HTR-8/SVneo (cell line): ENCODE measurements around the gene PAIP2B.
A peak's percentile ranks its signal among the peaks of the same experiment; 100 is the strongest.
"Not testable (repeated sequence)": the region's sequence is repeated elsewhere in the genome, so short reads cannot be mapped to it uniquely, and the experiment has no call there.

Source experiments
- DNase-seq: peaks from one replicate; pipeline ENCODE4 v3.0.0; 2011; ENCODE audit warnings: low spot score, mixed read lengths; ENCODE audit not compliant: insufficient read length
- FAIRE-seq: peaks from 2 replicates; lab custom pipeline; 2011; peaks lifted over from hg19 to GRCh38; lab: Jason Lieb, UNC

PAIP2B gene

DNA sequence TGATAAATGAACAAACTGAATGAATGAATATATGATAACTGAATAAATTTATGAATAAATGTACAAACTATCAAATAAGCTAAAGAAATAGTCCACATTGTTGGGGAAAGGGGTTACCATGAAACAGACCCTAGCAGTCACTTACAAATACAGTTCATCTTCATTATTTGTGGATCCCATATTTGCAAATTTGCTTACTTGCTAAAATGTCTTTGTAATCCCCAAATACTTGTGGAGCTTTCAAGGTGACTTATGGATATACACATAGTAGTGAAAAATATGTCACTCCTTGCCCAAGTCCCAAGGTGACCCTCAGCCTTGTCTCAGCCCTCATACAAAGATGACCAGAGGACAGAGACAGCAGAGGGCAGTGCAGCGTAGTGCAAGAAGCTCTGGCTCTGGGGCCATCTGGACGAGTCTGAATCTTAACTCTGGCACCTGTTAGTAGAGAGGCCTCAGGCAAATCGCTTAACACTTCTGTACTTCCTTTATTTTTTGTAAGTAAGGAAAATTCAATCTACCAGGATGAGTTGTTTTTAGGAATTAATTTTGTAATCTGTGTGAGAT lies 3.1 kb downstream of the PAIP2B start:
- peak; percentile 77 for FAIRE-seq
- DNase-seq: peak; percentile 41

DNA sequence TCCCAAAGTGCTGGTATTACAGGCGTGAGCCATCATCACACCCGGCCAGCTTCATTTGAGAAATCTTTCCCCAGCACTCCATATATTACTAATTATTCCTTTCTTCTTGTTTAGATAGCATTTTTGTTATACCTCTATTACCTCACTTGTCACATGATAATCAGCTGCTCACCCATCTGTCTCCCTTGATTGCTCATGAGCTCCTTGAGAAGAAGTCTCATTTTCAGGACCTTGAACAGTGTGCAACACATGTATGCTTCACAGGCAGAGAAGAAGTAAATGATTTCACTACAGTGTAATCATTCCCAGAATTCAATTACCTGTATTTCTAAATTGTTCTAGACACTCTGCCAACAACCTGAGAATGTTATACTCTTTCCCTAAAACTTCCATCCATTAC lies 6.2 kb downstream of the PAIP2B start:
- FAIRE-seq (no peak), DNase-seq (no peak)

DNA sequence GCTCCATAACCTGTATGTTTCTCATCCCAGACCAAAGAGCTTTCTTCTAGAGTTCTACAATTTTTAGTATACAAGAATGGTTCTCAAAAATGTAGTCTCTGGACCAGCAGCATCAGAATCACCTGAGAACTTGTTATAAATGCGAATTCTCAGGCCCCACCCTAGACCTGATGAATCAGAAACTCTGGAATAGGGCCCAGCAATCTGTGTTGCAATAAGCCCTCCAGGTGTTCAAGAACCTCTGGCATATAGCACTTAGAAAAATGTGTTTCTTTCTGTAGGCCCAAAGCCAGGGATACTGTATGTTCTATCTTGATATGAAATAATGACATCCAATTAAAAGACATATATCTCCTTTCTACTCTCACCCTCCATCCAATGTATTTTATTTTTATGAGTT lies 10.4 kb downstream of the PAIP2B start:
- DNase-seq (no peak), FAIRE-seq (no peak)

DNA sequence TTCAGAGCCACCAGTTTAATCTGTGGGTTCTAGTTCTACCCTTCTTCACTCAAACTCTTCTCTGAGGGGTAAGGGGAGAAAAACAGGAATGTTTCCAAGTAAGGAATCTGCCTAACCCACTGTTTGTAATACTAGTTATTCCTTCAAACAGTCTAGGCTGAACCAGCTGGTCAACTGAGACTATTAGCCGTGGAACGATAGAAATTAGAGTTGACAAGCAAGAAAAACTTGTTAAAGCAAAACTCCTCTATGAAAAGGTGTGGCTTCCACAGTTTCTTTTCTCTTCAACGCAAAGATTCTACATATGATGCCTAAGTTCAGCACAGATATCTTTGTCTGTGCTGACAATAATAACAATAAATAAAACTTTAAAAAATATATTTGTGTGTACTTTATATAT lies 11.5 kb downstream of the PAIP2B start:
- DNase-seq (no peak), FAIRE-seq (no peak)

DNA sequence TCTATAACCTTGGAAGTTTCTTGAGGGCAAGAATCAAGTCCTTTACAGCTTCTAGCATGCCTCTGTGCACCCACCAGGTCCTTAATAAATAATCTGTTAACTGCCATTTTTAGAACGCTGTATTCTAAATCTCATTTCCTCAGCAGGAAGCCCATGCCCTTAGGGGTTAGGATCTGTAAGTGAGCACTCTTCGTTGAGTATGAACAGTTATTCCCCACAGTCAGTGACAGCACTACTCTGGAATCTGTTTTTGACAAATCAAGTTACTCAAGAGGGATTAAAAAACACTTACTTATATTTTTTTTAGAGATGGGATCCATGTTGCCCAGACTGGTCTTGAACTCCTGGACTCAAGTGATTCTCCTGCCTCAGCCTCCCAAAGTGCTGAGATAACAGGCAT lies 14.6 kb downstream of the PAIP2B start:
- DNase-seq (peak; percentile 20), FAIRE-seq (no peak)

DNA sequence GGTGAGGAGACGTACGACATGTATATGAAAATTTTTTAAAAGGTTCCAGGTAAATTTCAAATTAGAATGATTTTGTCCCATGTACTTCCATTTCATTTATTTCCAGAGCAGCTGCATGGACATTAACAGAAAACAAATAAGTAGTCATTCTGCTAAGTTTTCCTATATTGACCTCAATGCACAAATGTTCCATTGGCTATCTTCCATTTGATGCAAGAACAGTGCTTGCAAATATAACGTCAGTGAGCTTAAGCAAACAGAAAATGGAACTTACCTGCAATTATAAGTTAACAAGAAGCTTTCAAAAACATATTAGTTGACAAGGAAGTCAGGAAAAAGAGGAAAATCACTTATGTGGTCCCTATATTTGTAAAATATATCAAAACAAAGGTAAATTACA lies 16.6 kb downstream of the PAIP2B start:
- no peak for FAIRE-seq

DNA sequence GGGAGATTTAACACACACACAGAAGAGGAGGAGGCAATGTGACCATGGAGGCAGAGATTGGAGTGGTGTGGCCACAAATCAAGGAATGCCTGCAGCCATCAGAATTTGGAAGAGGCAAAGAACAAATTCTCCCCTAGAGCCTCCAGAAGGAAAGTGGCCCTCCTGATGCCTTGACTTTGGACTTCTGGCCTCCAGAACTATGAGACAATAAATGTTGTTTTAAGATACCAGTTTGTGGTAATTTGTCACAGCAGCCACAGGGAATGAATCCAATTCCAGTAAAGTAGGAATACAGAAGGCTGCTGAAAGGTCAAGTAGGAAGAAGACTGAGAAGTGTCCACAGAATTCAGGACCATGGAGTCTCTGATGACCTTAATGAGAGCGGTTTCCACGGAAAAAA lies 18.1 kb downstream of the PAIP2B start:
- no peak for DNase-seq
- FAIRE-seq: no peak

More for the DNA sequence above, 16.6 kb downstream of the PAIP2B start:
- no peak for DNase-seq

DNA sequence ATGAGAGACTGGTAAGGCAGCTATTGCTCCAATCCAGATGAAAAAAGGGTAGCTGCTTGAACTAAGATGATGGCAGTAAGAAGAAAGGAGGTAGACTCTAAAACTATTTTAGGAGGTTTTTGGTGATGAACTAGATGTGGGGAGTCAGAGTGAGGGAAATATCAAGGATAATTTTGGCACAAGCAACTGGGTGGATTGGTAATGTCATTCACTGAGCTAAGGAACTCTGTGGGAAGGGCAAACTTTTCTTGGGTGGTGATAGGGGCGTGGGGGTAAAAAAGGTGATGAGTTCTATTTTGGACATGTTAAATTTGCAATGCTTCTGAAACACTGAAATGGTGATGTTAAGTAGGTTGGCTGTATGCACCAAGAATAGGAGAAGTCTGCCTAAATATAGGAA lies 19.3 kb downstream of the PAIP2B start:
- DNase-seq: no peak
- no peak for FAIRE-seq

DNA sequence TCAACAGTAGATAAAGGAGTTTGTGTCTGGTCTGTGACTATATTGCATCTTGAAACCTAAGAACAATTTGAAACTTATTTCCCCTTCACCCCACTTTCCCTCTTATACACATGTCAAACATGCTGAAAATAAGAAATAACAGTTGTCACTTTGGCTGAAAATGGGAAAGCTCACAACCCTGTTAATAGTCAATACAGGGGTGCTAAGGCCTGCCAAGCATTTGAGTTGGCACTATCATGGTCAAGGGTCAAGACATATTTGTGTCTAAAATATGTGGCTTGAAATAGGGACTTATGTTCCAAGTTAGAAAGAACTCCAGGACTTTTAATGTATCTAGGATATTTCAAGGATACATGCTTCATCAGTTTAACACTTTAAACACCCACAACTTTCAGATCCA lies 20.6 kb downstream of the PAIP2B start:
- no peak for DNase-seq
- FAIRE-seq: no peak

DNA sequence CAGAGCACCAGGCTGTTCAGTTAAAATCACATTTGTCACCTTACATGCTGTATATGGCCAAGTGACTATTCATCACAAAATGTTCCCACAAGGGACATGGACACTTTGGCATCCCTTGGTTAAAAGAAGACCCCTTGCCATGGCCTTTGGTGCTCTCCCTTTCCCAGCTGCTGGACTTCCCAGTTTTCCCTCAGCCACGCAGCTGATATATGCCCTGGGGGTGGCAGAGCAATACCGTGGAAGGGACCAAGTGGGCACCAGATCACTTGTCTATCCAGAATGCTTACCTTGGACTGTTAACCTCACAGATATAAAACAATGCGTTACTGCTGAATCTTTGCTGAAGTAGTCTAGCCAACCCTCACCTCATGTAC lies 35.3 kb downstream of the PAIP2B start:
- no peak for DNase-seq
- FAIRE-seq: peak; percentile 51

DNA sequence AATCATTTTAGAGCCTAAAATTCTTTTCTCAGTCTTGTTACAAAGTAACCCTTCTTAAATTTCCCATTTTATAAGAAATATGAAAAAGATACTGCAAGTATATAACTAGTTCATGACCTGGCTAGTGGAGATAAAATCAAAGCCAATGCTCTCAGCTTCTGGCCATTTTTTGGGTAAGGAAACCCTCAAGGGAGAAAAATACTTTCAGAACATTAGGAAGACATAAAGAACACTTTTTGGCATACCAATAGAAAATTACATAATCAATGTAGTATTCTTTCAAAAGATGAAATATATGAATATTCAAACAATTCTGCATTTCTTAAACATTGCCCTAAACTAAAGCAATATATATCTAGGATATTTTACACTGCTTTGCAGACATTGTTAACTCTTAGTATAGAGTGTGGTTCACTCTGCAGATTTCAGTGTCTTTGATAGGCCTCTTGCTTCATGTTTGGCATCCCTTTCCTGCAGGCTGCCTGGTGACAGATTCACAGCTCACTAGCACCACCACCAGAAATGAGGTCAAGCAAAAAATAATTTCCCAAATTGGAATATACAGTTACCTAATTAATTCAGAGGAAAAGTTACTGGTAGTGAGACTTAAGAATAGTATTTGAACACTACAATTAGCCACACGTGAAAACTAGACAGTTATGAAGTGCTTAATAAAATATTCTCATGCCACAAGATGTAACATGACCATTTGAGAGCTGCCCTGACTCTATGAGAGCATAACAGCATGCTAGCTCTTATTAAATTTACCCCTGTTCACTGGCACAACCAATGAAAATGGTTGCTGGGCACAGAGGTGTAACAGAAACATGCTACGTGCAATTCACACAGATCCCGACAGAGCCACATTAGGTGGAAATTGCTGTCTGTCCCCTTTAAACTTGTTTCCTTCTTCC lies 36.0 kb downstream of the PAIP2B start:
- DNase-seq (peak; percentile 20), FAIRE-seq (peak; percentile 36)

DNA sequence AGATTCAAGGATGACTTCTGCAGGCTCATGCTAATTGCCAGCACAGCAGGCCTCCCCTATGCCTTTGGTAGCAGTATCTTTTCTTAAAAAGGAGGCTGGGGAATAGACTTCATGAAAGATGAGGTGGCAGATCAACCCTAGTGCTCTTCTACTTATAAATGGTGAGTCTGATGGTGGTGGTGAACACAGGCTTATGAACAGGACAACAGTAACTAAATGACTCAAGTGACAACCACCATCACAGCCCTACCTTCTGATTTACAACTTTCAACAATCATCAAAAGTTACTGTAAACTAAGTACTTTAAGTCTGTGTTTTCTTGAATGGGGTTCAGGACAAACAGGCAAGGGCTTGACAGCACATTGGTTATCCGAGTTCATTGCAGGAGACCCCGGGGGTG lies 39.3 kb downstream of the PAIP2B start:
- no peak for FAIRE-seq
- no peak for DNase-seq

DNA sequence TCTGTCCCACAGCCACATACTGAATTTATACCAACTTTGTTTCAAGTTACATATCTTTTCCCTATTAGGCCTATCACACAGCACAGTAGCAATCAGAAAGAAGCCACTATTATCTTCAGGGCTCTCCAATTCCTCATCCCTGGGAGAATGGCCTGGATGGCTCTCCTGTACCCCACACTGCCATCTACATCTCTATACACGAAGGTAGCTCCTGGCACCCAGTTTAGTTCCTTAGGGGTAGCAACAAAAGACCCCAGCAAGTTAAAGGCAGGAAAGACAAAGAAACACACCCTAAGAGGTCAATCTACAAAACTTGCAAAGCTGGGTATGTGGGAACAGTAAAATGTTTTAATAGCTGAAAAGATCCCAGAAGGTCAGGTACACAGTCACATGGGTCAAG lies 39.9 kb downstream of the PAIP2B start:
- no peak for FAIRE-seq

DNA sequence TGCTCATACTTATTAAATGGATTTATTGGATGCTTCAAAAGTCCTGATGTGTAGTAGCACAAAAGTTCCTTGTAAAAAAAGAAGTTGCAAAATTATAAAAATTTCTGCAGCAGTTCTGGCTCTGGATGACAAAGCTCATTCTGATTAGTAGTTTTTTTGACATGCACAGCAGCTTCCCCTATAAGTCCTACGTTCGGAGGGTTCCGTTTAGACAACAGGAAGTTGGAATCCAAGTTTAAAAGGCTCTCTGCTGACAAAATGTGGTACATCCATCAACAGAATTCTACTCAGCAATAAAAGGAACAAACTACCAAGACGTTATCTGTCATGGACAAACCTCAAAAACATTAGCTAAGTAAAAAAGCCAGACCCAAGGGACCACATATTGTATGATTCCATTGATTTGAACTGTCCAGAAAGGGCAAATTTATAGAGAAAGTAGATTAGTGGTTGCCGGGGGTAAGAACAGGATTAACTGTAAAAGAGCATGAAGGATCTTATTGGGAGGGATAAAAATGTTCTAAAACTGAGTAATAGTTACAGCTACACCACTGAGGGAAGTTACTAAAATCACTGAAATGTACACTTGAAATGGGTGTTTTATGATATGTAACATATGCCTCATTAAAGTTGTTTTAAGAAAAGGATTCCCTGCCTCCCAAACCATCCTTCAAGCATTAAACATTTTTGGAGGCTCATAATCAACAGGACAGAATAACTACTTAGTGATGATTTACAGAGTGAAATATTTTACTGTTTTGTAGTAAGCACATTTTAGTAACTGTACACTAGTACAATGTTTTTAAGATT lies 43.4 kb downstream of the PAIP2B start:
- peak; percentile 42 for FAIRE-seq
- not testable (repeated sequence) for DNase-seq

More for the DNA sequence above, 39.9 kb downstream of the PAIP2B start:
- no peak for DNase-seq

DNA sequence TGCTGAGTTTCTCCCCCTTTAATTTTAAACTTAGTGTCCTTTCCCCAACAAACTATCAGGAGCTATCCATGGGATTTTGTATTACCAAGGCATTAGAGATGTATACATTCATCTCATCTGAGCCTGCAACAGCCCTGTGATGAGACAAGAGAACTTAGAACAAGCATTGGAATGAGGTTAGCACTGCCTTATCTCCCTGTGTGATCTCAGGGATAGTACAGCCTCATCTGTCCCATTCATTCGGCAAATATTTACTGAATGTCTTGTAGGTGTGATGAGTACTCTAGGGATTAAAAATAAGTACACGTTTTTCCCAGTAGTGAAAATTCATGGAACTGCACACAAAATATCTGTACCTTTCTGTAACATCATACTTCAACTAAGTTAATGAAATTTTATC lies 45.6 kb downstream of the PAIP2B start:
- FAIRE-seq: no peak
- no peak for DNase-seq

DNA sequence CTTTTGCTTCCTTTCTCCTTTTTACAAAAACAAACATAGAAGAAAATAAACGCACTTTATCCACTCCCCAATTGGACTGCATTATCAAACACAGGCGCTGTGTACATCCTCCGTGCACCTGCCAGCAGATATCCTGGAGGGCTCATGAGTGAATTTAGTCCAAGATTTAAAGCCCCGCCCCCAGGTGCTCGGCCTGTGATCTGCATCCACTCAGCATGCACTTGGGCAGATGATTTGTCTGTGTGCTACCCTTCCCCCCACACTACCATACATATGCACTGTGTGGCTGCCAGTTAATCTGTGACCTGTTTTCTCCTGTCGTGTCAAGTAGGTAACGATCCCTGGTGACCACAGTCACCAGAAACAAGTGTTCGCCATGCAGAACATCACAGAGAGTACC lies 48.1 kb downstream of the PAIP2B start:
- FAIRE-seq: peak; percentile 66
- DNase-seq: not testable (repeated sequence)

DNA sequence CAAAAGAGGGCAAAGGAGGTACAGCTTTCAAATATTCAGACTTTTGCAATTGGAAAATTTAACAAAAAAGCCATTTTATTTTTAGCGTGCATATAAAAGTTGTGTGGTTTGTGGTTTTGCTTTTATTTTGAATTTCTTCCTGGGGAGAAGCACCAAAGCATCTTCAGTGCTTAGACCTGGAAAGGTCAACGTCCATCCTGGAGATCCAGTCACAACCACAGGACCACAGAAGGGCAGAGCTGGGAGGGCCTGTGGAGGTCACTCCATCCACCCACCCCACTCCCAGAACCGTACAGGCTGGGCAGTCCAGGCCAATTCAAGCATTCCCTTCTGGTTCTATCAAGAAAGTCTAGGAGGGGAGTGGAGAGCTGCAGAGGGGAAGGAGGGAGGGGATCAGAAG lies 52.7 kb downstream of the PAIP2B start:
- DNase-seq (no peak), FAIRE-seq (no peak)

DNA sequence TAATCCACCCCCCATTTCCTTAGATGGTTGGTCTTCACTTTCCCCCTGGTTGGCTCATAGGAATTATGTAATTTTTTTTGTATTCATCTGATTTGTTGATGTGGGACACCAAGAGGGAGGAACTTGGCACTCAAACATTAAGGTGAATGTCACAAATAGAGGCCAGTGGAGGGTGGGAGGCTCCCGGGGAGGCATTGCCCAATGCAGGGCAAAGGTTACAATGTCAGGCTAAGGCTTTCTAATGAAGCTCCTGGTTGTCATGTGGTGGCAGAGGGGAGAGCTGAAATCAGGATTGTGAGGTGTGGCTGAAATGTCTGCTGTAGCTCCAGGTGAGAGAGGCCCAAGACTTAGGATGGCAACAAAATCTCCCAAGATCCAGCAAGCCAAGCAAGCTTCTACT lies 53.8 kb downstream of the PAIP2B start:
- FAIRE-seq: no peak

DNA sequence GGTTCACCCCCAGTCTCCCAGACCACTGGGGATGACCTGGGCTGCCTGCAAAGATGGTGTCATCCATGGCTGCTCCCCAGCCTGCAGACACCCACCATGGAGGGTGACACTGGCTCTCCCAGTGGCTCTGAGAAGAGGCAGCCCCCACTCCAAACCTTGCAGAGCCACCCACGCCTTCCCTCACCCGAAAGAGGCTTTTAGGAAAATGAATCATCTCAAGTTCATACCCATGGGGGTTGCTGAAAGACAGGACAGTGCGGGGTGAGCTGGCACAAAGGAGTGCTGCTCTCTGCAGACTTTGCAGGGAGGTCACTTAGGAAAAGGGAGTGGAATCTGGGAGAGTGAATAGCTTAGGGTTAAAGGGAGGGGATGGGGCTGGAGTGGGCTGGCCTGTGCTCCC lies 60.1 kb downstream of the PAIP2B start:
- FAIRE-seq: no peak

More for the DNA sequence above, 53.8 kb downstream of the PAIP2B start:
- DNase-seq: no peak

DNA sequence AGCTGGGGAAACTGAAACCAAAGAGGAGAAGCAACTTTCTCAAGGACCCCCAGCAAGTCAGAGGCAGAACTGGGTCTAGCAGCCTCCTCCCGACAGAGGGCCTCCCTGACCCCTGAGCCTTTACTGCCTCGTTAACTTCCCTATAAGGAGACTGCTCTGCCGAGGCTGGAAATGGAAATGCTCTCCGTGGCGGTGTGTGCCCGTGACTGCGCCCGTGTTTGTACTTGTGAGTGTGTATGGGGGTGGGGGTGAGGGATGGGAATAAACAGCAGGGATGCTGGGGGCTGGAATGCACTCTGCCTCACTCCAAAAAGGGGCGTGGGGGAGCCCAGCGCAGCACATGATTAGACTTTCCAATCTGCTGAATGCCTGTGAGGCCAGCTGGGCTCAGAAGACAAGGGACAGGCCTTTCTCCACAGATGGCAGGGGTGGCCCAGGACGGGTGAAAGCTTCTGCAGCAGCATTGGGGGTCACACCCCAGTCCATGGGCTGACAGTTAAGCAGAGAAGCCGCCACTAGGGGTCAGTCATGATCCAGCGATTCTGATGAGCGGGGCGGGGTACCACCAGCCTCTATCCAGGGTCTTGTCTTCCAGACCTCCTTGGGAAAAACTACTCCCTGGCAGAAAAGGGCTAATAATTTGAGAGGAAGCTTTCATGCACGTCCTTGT lies 69.6 kb downstream of the PAIP2B start:
- peak; percentile 79 for FAIRE-seq
- DNase-seq: peak; percentile 54

More for the DNA sequence above, 60.1 kb downstream of the PAIP2B start:
- no peak for DNase-seq
